Measurements from ENCODE around the gene KRT6B.
"Not testable (repeated sequence)": the region's sequence is repeated elsewhere in the genome, so short reads cannot be mapped to it uniquely, and the experiment has no call there.

The KRT6B gene

DNA sequence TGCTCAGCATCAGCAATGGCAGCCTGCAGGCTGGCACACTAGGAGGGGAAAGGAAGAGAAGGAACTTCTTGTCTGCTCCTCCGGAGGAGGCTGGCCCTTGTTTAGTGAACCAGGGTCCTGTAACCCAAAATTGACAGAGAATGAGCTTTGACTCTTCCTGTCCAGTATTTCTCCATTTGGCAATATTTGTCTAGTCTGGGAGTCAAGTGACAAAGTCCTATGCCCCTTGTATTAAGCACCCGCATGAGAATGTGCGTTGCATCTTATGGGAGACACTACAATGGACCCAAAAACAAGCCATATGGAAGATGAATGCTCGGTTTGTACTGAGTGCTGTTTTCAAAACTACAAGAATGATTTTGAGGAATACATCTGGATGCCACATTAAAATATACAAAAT, 17.9 kb upstream of the KRT6B start:
- DNase-seq = no peak

DNA sequence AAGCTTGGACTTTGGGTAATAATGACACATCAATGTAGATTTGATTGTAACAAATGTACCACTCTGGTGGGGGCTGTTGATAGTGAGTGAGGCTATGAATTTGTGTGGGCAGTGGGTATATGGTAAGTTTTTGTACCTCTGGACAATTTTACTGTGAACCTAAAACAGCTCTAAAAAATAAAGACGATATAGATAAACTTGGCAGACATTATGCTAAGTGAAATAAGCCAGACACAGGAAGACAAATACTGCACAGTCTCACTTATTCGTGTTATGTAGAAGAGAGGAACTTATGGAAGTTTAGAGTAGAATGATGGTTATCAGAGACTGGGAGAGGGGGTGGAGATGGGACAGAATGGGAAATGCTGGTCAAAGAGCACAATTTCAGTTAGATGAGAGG, 13.0 kb upstream of the KRT6B start:
- no peak for DNase-seq

GRCh38 chr12:52461693-52462092, 9.7 kb upstream of the KRT6B start:
- DNase-seq = no peak

- DNase-seq = no peak
Measured at GRCh38 chr12:52458861-52459260, 6.9 kb upstream of the KRT6B start.

GRCh38 chr12:52455821-52456220, 3.9 kb upstream of the KRT6B start:
- no peak for DNase-seq

DNA sequence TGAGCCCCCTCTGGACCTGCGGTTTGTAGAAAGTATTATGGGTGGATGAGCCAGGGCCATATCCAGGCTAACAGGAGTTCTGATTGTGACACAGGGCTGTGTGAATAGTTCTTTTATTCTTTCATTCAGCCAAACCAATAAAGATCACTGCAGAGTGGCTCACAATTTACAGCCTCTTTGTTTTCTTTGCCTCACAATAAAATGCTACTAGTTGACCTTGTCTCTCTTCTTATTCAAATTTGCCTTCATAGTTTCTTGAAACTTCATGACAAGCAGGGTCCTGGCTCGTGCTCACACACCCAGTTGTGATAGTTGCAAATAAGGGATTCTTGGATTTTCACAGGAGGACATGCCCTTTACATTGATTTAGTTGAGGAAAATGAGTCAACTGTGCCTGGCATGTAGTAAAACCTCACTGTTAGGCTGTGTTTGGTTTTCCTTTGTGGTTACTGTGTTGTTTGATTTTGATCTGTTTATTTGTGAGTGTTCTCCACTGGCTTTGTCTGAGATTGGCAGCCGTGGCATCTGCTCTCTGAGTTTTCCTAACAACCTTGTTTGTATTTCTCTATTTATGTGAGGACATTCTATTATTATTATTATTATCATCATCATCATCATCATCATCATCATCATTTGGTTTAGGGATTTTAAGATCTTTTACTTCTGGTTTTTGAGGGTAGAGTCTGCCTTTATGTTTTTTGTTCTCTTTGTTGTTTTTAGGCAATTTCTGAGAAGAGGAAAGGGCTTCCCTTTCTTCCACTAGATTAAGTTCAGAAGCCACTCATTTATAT, 2.7 kb upstream of the KRT6B start:
- no peak for DNase-seq

DNA sequence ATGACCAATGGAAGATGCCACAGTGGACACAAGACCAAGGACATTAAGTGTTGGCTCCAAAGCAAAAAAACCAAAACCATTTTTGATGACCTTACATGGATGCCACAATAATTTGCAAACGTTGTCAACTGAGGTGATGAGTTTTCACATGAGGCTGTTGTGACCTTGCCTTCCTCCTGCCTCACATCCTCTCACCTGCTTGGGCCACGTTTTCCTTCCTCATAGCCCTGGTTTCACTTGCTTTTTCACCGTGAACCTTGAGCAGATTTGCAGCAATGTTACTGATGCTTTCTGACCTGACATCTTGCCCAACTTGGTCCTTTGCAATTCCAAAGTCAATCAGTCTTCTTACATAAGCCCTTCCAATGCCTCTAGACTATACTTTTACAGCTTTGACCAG, 3.7 kb downstream of the KRT6B start:
- no peak for DNase-seq

DNA sequence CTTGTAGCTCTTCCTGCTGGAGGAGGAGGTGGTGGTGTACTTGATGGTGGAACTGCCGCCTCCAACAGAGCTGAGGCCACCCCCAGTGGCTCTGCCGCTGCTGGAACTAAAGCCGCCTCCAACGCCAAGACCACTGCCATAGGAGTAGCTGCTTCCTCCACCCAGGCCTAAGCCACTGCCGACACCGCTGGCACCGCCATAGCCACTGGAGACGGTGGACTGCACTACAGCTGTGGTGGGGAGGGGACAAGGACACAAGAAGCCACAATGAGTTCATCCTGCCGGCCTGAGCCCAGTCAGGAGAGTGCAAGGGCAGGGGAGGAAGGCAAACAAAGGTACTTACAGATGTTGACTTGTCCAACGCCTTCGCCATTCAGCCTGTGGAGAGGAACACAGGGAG, 4.8 kb downstream of the KRT6B start:
- DNase-seq = not testable (repeated sequence)

DNA sequence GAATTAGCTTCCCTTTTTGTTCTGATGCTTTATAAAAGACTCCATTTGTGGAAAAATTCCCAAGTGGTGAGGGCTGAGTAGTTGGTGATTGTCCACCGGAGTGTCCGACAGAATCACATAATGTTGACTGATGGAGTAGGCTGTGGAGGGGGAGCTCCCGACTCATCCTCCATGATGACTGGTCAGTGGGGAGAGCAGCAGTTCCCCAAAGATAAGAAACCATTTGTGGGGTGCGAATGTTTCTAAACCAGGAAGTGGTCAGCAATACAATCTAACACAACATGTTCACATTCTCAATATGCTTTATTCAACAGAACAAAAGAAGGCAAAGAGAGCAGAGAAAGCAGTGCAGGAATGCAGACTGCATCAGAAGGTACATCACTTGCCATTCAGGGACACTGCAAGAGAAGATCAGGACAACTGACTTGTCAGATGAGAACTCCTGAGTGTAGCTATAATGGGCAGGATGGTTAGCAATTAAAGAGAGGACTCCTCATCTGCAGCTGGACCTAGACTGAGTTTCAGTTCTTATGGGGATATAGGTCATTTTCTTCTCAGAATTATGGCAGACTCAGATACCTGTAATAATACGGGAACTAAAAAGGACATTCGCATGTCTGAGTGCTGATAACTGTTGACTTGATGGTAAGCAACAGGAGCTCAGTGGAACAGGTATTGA, 5.4 kb downstream of the KRT6B start:
- no peak for DNase-seq

DNA sequence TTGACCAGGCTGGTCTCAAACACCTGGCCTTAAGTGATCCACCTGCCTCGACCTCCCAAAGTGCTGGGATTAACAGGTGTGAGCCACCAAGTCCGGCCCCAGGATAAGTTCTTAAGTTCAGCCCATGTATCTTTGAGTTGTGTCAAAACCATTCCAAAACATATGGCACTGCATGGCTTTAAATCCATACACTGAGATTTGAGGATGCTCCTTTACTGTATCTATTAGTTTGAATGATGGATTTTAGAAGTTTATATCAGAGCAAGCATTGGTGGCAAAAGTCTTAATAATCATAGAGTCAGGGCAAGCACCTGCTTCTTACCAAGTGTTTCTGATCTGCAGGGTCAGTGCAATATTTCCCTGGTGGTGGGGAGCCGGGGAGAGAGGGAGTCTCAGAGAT, 6.1 kb downstream of the KRT6B start:
- DNase-seq = no peak

DNA sequence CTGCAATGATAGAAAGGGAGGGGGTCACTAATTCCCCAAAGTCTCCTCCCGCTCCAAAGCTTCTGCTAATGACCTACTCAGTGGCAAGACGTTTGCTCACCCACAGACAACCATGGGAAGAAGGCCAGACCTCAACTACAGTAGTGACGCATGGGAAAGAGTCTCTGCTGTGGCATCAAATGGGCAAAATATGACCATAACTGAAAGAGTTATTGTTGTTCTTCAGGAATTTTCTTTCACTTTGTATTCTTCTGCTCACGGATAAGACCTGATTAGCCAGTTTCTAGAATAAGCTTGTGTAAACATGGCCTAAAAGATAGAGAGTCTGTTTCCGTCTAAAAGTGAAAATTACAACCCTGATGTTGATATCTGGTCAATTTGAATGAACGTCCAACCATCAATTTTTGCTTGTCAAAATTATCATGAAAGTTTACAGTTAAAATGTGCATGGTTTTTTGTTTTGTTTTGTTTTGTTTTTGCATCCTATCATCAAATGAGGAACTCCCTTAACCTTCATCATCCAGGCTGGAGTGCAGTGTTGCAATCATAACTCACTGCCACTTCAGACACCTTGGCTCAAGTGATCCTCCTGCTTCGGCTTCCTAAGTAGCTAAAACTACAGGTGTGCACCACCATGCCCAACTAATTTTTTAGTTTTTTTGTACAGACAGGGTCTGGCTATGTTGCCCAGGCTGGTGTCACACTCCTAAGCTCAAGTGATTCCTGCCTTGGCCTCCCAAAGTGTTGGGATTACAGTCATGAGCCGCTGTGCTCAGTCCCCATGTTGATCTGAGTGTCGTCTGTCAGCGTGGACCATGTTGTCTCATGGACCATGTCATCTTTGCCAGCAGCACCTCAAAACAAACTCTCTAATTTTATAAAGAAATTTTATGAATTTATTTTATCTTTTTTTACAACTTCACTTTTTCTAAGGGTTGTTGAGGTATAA, 7.0 kb downstream of the KRT6B start:
- DNase-seq = no peak

DNA sequence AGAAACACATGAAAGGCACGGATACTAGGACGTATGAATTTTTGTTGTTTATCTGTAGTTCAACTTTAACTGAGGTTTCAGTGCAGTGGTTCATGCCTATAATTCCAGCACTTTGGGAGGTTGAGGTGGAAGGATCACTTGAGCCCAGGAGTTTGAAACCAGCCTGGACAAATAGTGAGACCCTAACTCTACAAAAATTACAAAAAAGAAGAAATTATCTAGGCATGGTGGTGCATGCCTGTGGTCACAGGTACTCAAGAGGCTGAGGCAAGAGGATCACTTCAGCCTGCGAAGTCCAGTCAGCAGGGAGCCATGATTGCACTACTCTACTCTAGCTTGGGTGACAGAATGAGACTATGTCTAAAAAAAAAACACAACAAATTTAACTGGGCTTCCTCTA, 8.0 kb downstream of the KRT6B start:
- no peak for DNase-seq

- peak; percentile 95 for DNase-seq
Measured at GRCh38 chr12:52442600-52443061, 9.3 kb downstream of the KRT6B start.

DNA sequence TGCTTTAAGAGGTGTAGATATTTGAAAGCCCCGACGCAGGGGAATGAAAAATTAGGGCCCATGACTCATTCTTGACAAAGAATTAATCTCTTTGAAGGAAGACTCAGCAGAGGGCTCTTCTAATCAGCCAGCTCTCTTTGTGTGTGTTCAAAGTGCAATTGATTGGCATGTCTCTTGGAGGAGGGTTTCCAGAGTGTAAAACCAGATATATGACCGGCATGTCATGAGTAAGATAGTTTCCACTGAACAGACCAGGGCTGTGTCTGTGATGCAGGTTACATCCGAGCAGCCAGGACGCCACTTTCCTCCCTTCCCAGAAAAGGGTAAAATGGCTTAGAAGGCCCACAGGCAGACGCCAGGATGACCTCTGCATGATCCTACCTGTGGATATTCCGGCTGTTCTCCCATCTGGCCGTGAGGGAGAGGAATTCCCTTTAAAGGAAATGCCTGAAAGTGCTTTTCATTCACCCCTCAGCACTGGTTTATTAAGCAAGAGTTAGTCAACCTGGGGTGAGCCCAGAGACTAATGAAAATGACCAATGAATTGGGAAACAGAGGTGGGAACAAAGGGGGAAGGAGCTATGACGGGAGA, 10.5 kb downstream of the KRT6B start:
- peak; percentile 63 for DNase-seq

DNA sequence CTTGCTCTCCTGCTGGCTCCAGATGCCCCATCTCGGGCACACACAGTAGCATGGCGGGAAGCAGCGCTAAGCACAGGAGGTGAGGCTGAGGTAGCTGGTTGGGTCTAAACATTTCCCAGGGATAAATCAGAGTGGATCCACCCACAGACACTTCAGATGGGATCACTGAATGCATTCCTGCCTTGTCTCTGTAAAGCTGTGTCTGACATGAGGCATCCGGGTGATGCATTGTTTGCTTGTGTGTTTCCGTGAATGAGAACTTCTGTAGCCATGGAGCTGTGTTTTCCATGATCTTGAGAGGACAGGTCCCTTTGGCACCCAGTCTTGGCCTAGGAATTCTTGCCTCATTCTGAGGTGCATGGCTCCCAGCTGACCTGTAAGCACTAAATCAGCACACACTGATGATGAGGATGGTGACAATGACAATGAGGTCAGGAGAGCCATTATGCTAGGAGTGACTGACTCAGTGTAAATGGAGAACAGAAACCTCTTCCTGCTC, 11.1 kb downstream of the KRT6B start:
- DNase-seq = peak; percentile 81

DNA sequence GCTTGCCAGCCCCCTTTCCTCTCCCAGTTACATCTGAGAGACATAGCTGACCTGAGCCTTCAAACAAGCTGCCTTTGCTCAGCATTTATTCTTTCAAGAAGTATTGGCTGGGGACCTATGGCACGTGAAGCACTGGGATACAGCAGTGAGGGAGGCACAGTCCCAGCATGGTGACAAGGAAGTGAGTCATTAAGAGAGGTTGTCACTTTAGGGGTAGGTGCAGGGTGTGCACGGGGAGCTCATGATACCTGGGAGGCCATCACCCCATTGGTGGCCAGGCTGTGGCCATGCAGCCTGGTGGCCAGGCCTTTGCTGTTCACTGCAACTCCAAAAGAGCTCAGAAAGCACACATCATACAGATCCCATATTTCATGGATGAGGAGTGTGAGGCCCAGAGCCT, 12.1 kb downstream of the KRT6B start:
- DNase-seq = no peak

DNA sequence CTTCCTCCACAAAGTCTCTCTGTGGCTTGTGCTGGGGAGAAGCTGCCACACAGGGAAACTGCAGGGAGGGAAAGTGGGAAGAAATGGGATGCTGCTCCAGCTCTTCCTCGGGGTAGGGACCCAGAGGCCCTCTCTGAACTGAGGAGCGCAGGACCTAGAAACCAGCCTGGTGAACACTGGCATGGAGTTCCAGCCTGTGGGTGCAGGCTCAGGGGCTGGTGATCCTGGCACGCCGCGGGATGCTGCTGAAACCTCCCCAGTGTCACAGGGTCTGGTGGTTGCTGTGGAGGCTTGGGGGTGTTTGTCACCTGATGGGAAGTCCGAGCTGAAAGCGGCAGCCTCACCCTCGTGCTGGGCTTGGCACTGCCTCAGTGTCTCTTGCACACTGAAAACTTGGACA, 12.5 kb downstream of the KRT6B start:
- no peak for DNase-seq

DNA sequence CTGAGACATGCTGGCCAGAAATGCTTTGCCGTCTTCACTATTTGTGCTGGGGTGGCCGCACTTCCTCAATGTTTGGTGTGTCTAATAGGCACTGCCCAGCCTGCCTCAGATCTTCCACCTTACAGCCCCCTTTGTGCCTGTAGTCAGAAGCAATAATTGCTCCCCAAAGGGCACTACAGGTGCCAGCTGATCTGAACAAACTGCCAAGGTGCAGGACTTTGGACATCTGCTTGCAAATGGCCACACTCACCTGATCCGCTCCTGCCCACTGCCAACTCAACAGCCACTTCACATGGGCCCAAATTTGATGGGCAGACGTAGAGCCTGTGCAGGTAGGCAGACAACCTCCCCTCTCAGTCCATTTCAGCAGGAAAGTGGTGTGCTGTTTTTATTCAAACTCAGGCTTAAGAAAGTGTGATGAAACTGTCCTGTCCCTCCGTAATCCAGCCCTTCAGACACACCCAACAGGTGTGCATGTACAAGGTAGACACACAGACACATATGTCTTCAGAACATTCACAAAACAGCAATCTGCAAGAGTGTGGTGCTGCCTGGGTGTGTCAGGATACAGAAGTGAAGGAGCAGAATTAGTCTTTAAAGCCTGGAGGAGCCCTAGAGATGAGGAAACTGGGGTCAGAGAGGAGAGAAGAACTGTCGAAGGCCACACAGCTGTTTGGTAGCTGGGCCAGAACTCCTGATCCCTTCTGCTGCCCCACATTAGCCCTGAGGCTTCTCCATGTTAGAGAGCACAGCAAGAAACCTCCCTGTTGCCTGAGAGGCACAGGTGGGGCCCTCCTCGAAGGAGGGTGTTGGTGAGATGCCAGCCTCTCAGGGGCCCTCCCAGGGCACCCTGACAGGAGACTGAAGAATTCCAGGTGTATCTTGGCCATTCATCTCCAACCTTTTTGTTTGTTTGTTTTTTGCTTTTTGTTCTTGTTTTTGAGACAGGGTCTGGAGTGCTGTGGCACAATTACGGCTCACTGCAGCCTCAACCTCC, 13.3 kb downstream of the KRT6B start:
- no peak for DNase-seq

GRCh38 chr12:52437508-52437907, 14.4 kb downstream of the KRT6B start:
- no peak for DNase-seq

DNA sequence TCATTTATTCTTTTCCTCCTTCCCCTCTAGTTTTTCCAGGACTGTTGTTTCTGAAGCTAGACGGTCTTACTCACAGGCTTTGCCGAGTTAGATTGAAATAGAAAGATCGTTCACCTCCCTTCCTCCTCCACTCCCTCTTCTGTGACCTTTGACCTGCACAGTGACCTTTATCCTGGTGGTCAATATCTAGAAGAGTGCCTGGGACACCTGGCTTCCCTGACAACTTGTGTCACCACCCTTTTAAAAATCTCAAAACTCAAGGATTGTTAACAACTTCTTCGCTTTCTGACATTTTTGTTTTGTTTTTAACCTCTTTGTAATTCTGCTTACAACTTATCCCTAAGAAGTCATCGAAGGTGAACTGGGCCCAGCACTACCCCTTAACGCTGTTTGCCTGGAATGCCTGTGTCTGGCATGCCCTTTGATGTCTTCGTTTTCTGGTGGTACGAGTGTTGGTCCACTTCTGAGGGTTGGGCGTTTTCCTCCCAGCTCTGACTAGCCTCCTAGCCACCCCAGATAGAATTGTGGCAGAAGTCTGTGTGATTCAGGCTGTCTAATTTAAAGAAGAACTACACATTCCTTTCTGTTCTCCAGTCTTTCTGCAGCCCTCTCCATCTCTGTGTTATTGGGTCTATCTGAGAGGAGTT, 15.0 kb downstream of the KRT6B start:
- no peak for DNase-seq

All from fibroblast of skin of abdomen (primary cell).